ENCODE results near the gene CMYA5.

CMYA5 gene

DNA sequence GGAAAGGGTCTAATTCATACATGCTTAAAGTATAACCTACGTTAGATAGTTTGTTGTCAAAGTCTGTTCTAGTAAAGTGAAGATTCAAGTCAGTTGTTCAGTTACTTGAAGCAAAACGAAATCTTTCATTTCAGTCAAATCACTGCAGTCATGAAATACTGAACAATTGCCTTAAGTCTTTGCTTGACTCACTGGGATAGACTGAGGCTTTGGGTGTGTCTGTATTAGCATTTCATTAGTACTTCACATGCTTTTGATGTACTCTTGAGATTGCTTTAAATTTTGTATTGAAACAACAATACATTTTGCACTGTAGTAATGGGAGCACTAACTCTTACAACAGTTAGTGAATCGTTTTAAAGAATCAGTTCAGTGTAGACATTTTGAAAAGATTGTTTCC lies 4.0 kb upstream of the CMYA5 start:
- Histone ChIP-seq H3K4me1 (ENCODE audit: control insufficient read depth, insufficient read depth, low read length, poor library complexity, severe bottlenecking) (no peaks in the 10 kb centered on the region), H3K27ac (ENCODE audit: low read depth, low read length, severe bottlenecking) (no peak overlapping the region), H3K4me3 (ENCODE audit: extremely low read depth, insufficient read depth, low read length, poor library complexity, severe bottlenecking) (no peak overlapping the region), H3K36me3 (ENCODE audit: control insufficient read depth, insufficient read depth, low read length) (peaks cover 48% of the 10 kb centered on the region), H3K9me3 (ENCODE audit: control insufficient read depth, low read length) (no peaks in the 10 kb centered on the region)
- 80 to 92% methylated on average over 2 of the region's 3 CpGs for WGBS, 2 experiments (ENCODE audit: insufficient coverage in 2 of 2)

DNA sequence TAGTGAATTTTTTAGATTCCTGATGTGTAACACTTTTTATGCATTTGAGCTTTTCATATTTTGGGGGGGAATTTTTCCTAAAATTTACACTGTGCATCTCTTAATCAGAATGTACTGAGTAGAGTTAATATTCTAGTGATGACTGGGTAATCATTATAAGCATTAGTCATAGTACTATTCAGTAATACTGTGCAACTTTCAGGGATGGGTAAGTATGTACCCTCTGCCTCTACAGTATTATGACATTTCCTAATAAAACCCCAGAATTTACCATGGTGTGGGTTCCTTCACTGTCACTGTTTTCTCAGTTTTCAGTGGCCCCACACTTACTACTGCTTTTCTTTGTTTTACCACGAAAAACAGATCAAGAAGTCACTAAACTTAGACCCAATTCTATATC lies 2.8 kb upstream of the CMYA5 start:
- WGBS, 2 experiments (ENCODE audit: insufficient coverage in 2 of 2), result 80% methylated on average over 1 of the region's 1 CpG; no CpG with 5 or more reads in 1 of the 2 experiments
- peaks cover 37% of the 10 kb centered on the region for H3K36me3 ChIP-seq (ENCODE audit: control insufficient read depth, insufficient read depth, low read length)

GRCh38 chr5:79687889-79688288 lies 1.7 kb upstream of the CMYA5 start:
- Histone ChIP-seq H3K4me1 (ENCODE audit: control insufficient read depth, insufficient read depth, low read length, poor library complexity, severe bottlenecking) (no peaks in the 10 kb centered on the region), H3K27ac (ENCODE audit: low read depth, low read length, severe bottlenecking) (no peak overlapping the region), H3K4me3 (ENCODE audit: extremely low read depth, insufficient read depth, low read length, poor library complexity, severe bottlenecking) (no peak overlapping the region), H3K9me3 (ENCODE audit: control insufficient read depth, low read length) (no peaks in the 10 kb centered on the region), H3K36me3 (ENCODE audit: control insufficient read depth, insufficient read depth, low read length) (peaks cover 26% of the 10 kb centered on the region)
- 100% methylated on average over 1 of the region's 1 CpG; no CpG with 5 or more reads in 1 of the 2 experiments for WGBS, 2 experiments (ENCODE audit: insufficient coverage in 2 of 2)

More for the DNA sequence above, 2.8 kb upstream of the CMYA5 start:
- no peak overlapping the region for H3K27ac ChIP-seq (ENCODE audit: low read depth, low read length, severe bottlenecking)
- no peaks in the 10 kb centered on the region for H3K4me1 ChIP-seq (ENCODE audit: control insufficient read depth, insufficient read depth, low read length, poor library complexity, severe bottlenecking)
- no peak overlapping the region for H3K4me3 ChIP-seq (ENCODE audit: extremely low read depth, insufficient read depth, low read length, poor library complexity, severe bottlenecking)
- no peaks in the 10 kb centered on the region for H3K9me3 ChIP-seq (ENCODE audit: control insufficient read depth, low read length)

DNA sequence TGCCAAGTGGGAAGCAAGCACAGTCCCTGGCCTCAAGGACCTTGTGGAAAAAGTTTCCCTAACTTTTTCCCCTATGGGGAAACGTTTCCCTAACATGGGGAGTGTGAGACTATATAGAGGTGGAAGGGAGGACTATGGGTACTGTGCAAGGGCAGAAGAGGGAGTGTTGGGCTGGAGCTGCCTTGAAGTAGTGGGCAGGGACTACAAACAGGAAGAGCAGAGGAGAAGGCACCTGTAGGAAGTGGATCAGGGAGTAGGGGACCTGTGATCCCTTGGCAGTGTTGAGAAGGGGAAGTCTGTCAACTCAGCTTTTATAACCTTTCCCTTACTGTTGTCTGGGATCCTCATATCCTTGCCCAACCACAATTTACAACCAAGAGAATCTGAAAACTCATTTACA lies 1.4 kb downstream of the CMYA5 start:
- WGBS, 2 experiments (ENCODE audit: insufficient coverage in 2 of 2), result 83% methylated on average over 1 of the region's 1 CpG; no CpG with 5 or more reads in 1 of the 2 experiments
- no peak overlapping the region for H3K27ac ChIP-seq (ENCODE audit: low read depth, low read length, severe bottlenecking)
- peaks cover 8% of the 10 kb centered on the region for H3K4me1 ChIP-seq (ENCODE audit: control insufficient read depth, insufficient read depth, low read length, poor library complexity, severe bottlenecking)
- H3K4me3 ChIP-seq (ENCODE audit: extremely low read depth, insufficient read depth, low read length, poor library complexity, severe bottlenecking), result no peak overlapping the region
- peaks cover 12% of the 10 kb centered on the region for H3K36me3 ChIP-seq (ENCODE audit: control insufficient read depth, insufficient read depth, low read length)
- no peaks in the 10 kb centered on the region for H3K9me3 ChIP-seq (ENCODE audit: control insufficient read depth, low read length)

DNA sequence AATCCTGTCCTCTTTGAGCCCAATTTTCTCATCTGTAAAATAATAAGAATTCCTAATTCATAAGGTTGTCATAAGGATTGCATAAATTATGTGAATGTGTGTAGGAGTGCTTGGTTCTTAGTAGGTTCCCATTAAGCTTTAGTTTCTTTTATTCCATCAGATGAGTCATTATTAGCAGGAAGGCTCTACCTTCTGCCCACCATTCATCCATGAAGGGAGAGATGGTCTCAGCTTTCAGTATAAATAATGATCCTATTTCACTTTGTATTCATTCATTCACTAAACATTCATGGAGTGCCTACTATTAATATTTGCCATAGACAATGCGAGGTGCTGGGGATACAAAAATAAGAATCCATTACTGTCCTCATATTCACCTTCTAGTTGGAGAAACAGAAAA lies 3.0 kb downstream of the CMYA5 start:
- Histone ChIP-seq H3K27ac (ENCODE audit: low read depth, low read length, severe bottlenecking) (no peak overlapping the region), H3K9me3 (ENCODE audit: control insufficient read depth, low read length) (no peaks in the 10 kb centered on the region), H3K4me3 (ENCODE audit: extremely low read depth, insufficient read depth, low read length, poor library complexity, severe bottlenecking) (no peak overlapping the region), H3K36me3 (ENCODE audit: control insufficient read depth, insufficient read depth, low read length) (peaks cover 12% of the 10 kb centered on the region), H3K4me1 (ENCODE audit: control insufficient read depth, insufficient read depth, low read length, poor library complexity, severe bottlenecking) (peaks cover 8% of the 10 kb centered on the region)
- 100% methylated on average over 1 of the region's 1 CpG; no CpG with 5 or more reads in 1 of the 2 experiments for WGBS, 2 experiments (ENCODE audit: insufficient coverage in 2 of 2)

DNA sequence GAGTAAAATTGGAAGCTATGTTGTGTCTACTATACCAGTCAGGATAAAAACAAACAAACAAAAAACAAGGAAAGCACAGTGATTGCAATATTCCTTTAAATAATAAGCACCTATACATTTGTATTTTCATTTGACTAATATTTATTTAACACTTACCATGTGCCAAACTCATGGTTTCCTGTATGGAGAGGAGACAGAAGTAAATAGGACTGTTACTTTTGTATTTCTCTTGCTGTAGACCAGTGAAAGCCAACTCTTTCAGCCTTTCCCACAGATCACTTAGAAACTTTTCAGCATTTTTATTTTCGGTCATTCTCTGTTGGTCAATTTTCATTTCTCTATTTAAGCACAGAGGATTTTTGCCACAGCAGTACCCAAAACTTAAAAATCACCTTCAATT lies 4.5 kb downstream of the CMYA5 start:
- Histone ChIP-seq H3K36me3 (ENCODE audit: control insufficient read depth, insufficient read depth, low read length) (peaks cover under 1% of the 10 kb centered on the region), H3K4me1 (ENCODE audit: control insufficient read depth, insufficient read depth, low read length, poor library complexity, severe bottlenecking) (peaks cover 8% of the 10 kb centered on the region), H3K27ac (ENCODE audit: low read depth, low read length, severe bottlenecking) (no peak overlapping the region), H3K4me3 (ENCODE audit: extremely low read depth, insufficient read depth, low read length, poor library complexity, severe bottlenecking) (no peak overlapping the region), H3K9me3 (ENCODE audit: control insufficient read depth, low read length) (no peaks in the 10 kb centered on the region)
- 67% methylated on average over 1 of the region's 1 CpG; no CpG with 5 or more reads in 1 of the 2 experiments for WGBS, 2 experiments (ENCODE audit: insufficient coverage in 2 of 2)

GRCh38 chr5:79694652-79695051 lies 5.0 kb downstream of the CMYA5 start:
- no CpG with 5 or more reads among the region's 1 CpG for WGBS, 2 experiments (ENCODE audit: insufficient coverage in 2 of 2)
- no peak overlapping the region for H3K4me3 ChIP-seq (ENCODE audit: extremely low read depth, insufficient read depth, low read length, poor library complexity, severe bottlenecking)
- no peaks in the 10 kb centered on the region for H3K9me3 ChIP-seq (ENCODE audit: control insufficient read depth, low read length)
- H3K27ac ChIP-seq (ENCODE audit: low read depth, low read length, severe bottlenecking), result no peak overlapping the region
- no peaks in the 10 kb centered on the region for H3K36me3 ChIP-seq (ENCODE audit: control insufficient read depth, insufficient read depth, low read length)
- H3K4me1 ChIP-seq (ENCODE audit: control insufficient read depth, insufficient read depth, low read length, poor library complexity, severe bottlenecking), result peaks cover 8% of the 10 kb centered on the region

- no CpG with 5 or more reads among the region's 1 CpG for WGBS, 2 experiments (ENCODE audit: insufficient coverage in 2 of 2)
- H3K4me3 ChIP-seq (ENCODE audit: extremely low read depth, insufficient read depth, low read length, poor library complexity, severe bottlenecking), result no peak overlapping the region
- no peaks in the 10 kb centered on the region for H3K9me3 ChIP-seq (ENCODE audit: control insufficient read depth, low read length)
- H3K36me3 ChIP-seq (ENCODE audit: control insufficient read depth, insufficient read depth, low read length), result no peaks in the 10 kb centered on the region
- H3K27ac ChIP-seq (ENCODE audit: low read depth, low read length, severe bottlenecking), result no peak overlapping the region
- peaks cover 8% of the 10 kb centered on the region for H3K4me1 ChIP-seq (ENCODE audit: control insufficient read depth, insufficient read depth, low read length, poor library complexity, severe bottlenecking)
These were observed 5.9 kb downstream of the CMYA5 start for GRCh38 chr5:79695526-79695925.

- 71 to 90% methylated on average over 1 to 2 of the region's 4 CpGs for WGBS, 2 experiments (ENCODE audit: insufficient coverage in 2 of 2)
- Histone ChIP-seq H3K4me3 (ENCODE audit: extremely low read depth, insufficient read depth, low read length, poor library complexity, severe bottlenecking) (no peak overlapping the region), H3K27ac (ENCODE audit: low read depth, low read length, severe bottlenecking) (no peak overlapping the region), H3K9me3 (ENCODE audit: control insufficient read depth, low read length) (no peaks in the 10 kb centered on the region), H3K36me3 (ENCODE audit: control insufficient read depth, insufficient read depth, low read length) (no peaks in the 10 kb centered on the region), H3K4me1 (ENCODE audit: control insufficient read depth, insufficient read depth, low read length, poor library complexity, severe bottlenecking) (peaks cover 8% of the 10 kb centered on the region)
These were observed 7.9 kb downstream of the CMYA5 start for GRCh38 chr5:79697222-79698170.

GRCh38 chr5:79699763-79700400 lies 10.2 kb downstream of the CMYA5 start:
- H3K36me3 ChIP-seq (ENCODE audit: control insufficient read depth, insufficient read depth, low read length), result no peaks in the 10 kb centered on the region
- H3K9me3 ChIP-seq (ENCODE audit: control insufficient read depth, low read length), result no peaks in the 10 kb centered on the region
- H3K27ac ChIP-seq (ENCODE audit: low read depth, low read length, severe bottlenecking), result no peak overlapping the region
- H3K4me1 ChIP-seq (ENCODE audit: control insufficient read depth, insufficient read depth, low read length, poor library complexity, severe bottlenecking), result peaks cover 2% of the 10 kb centered on the region
- 94 to 96% methylated on average over 2 to 3 of the region's 4 CpGs for WGBS, 2 experiments (ENCODE audit: insufficient coverage in 2 of 2)
- H3K4me3 ChIP-seq (ENCODE audit: extremely low read depth, insufficient read depth, low read length, poor library complexity, severe bottlenecking), result no peak overlapping the region

Measured in mesodermal cell (in vitro differentiated cells).